Retinal pigment epithelial cell (primary cell): ENCODE data around the gene HABP4.
A peak's percentile ranks its signal among the peaks of the same experiment; 100 is the strongest.

Experiments used
- DNase-seq: peaks from one replicate; pipeline ENCODE4 v3.0.0-alpha.2; 2010; ENCODE audit warnings: low read depth
- H3K4me3 ChIP-seq: 2 replicates; pipeline ENCODE4 v1.5.1; 2011; ENCODE audit warnings: mild to moderate bottlenecking, low read length, control low read depth, moderate library complexity
- TF ChIP-seq, protein P1 (sequence below): conservative IDR thresholded peaks from 2 replicates; pipeline ENCODE4 v1.5.1; 2011; ENCODE audit warnings: low read depth, low read length, control low read depth, inconsistent platforms

The HABP4 gene

GRCh38 chr9:96449845-96450612, at the start of gene HABP4:
Gene HABP4, plus strand, starts transcription at chr9:96450169. Its CDS starts 111 bp downstream, at chr9:96450280.
- peak; percentile 78 for DNase-seq
- H3K4me3 ChIP-seq: peak within 1 kb of the TSS; percentile 90
- TF ChIP-seq, protein P1, sequence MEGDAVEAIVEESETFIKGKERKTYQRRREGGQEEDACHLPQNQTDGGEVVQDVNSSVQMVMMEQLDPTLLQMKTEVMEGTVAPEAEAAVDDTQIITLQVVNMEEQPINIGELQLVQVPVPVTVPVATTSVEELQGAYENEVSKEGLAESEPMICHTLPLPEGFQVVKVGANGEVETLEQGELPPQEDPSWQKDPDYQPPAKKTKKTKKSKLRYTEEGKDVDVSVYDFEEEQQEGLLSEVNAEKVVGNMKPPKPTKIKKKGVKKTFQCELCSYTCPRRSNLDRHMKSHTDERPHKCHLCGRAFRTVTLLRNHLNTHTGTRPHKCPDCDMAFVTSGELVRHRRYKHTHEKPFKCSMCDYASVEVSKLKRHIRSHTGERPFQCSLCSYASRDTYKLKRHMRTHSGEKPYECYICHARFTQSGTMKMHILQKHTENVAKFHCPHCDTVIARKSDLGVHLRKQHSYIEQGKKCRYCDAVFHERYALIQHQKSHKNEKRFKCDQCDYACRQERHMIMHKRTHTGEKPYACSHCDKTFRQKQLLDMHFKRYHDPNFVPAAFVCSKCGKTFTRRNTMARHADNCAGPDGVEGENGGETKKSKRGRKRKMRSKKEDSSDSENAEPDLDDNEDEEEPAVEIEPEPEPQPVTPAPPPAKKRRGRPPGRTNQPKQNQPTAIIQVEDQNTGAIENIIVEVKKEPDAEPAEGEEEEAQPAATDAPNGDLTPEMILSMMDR: no peak

- no peak overlapping the region for H3K4me3 ChIP-seq
- DNase-seq: no peak
- TF ChIP-seq, protein P1: no peak
Observed at GRCh38 chr9:96408409-96409280, 41.3 kb upstream of the HABP4 start.

- no peak overlapping the region for H3K4me3 ChIP-seq
- TF ChIP-seq, protein P1: no peak
Observed at GRCh38 chr9:96411129-96411838, 38.7 kb upstream of the HABP4 start.

GRCh38 chr9:96412174-96412913, 37.6 kb upstream of the HABP4 start:
- no peak for DNase-seq
- TF ChIP-seq, protein P1: no peak
- no peak overlapping the region for H3K4me3 ChIP-seq

More at GRCh38 chr9:96411129-96411838, 38.7 kb upstream of the HABP4 start:
- no peak for DNase-seq

GRCh38 chr9:96413302-96414221, 36.4 kb upstream of the HABP4 start:
- no peak for DNase-seq

More at GRCh38 chr9:96413302-96414221, 36.4 kb upstream of the HABP4 start:
- TF ChIP-seq, protein P1: no peak
- no peak overlapping the region for H3K4me3 ChIP-seq
